K562 (cell line): ENCODE measurements around the gene EEFSEC.

Experiments
- BRD4 ChIP-seq: fragments of 200-600 bp; sonication (generic); IDR thresholded peaks from 2 replicates; pipeline ENCODE4 v1.6.1; 2017; ENCODE audit warnings: inconsistent platforms
- EZH2 ChIP-seq: IDR thresholded peaks from 2 replicates; pipeline ENCODE4 v1.6.1; 2012; ENCODE audit warnings: low read depth, mild to moderate bottlenecking, inconsistent platforms, low read length, borderline replicate concordance
- HCFC1 ChIP-seq: IDR thresholded peaks from 2 replicates; pipeline ENCODE4 v1.6.1; 2012; ENCODE audit warnings: low read depth, low read length, improper control_type of control experiment
- HDAC6 ChIP-seq: IDR thresholded peaks from 2 replicates; pipeline ENCODE4 v1.6.1; 2012; ENCODE audit warnings: low read depth, mild to moderate bottlenecking, control low read depth, inconsistent platforms, low read length, moderate library complexity
- NFIC ChIP-seq: fragments of 450-650 bp; IDR thresholded peaks from 2 replicates; pipeline ENCODE4 v1.6.1; 2017; ENCODE audit warnings: mild to moderate bottlenecking, inconsistent platforms
- XRCC5 ChIP-seq: fragments of 200-400 bp; formaldehyde crosslinking; IDR thresholded peaks from 2 replicates; pipeline ENCODE4 v1.6.1; 2017; ENCODE audit warnings: low read depth, mild to moderate bottlenecking, low read length
- ZNF699 ChIP-seq: fragments of 250-450 bp; sonication (Bioruptor Pico); IDR thresholded peaks from 2 replicates; pipeline ENCODE4 v1.8.0; 2021; ENCODE audit warnings: mild to moderate bottlenecking, moderate library complexity; ENCODE audit not compliant: insufficient replicate concordance
- TF ChIP-seq, protein P1 (sequence below): sonication (generic); formaldehyde crosslinking; IDR thresholded peaks from 2 replicates; pipeline ENCODE4 v1.9.0; 2022; ENCODE audit warnings: mild to moderate bottlenecking, missing genetic modification reagents
- TF ChIP-seq, protein P2 (sequence below), 3 experiments: IDR thresholded peaks in 2 of 3; conservative IDR thresholded peaks in 1 of 3; 2 replicates each; pipeline ENCODE4 v1.5.1; 2011 to 2012; ENCODE audit warnings: low read length in 3 of 3, mild to moderate bottlenecking in 3 of 3, control low read depth in 2 of 3, improper control_type of control experiment in 1 of 3, inconsistent platforms in 1 of 3, low read depth in 1 of 3, mixed read lengths in 1 of 3, moderate library complexity in 1 of 3; ENCODE audit not compliant: insufficient read depth in 2 of 3

DNA sequence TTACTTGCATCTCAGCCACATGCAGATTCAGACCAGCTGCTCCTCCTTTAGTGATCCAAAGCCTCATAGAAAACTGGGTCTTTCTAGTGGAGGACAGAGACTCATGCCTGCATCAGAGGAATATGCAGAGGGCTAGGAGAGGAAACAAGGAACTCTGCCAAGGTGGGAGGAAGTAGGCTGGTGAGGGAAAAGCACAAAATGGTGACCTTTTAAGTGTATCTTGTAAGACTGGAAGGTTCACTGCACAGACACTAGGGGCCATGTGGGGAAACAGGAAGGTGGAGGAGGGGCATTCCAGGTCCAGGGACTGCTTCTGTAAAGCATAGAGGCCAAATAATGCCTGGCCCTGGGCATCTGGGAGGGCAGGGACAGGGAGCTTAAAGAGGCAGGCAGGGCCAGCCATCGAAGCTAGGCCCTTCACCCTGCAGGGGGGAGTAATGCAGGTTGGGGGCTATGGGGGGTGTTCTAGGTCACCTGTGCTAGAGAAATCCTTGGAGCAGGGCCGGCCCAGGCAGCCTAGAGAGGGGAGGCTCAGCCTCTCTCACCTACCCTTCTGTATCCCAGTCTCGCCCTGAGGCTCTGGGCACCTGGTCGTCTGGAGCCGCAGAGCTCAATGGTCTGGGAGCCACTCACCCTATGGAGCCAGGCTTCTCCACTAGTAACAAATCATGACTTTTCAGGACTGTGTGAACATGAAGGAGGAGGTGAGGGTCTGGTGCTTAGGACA lies 195.7 kb downstream of the EEFSEC start:
- TF ChIP-seq, protein P1, sequence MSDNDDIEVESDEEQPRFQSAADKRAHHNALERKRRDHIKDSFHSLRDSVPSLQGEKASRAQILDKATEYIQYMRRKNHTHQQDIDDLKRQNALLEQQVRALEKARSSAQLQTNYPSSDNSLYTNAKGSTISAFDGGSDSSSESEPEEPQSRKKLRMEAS (CRISPR knock-in tag): no peak
- TF ChIP-seq XRCC5: no peak
- no peak for TF ChIP-seq BRD4
- TF ChIP-seq, protein P2, sequence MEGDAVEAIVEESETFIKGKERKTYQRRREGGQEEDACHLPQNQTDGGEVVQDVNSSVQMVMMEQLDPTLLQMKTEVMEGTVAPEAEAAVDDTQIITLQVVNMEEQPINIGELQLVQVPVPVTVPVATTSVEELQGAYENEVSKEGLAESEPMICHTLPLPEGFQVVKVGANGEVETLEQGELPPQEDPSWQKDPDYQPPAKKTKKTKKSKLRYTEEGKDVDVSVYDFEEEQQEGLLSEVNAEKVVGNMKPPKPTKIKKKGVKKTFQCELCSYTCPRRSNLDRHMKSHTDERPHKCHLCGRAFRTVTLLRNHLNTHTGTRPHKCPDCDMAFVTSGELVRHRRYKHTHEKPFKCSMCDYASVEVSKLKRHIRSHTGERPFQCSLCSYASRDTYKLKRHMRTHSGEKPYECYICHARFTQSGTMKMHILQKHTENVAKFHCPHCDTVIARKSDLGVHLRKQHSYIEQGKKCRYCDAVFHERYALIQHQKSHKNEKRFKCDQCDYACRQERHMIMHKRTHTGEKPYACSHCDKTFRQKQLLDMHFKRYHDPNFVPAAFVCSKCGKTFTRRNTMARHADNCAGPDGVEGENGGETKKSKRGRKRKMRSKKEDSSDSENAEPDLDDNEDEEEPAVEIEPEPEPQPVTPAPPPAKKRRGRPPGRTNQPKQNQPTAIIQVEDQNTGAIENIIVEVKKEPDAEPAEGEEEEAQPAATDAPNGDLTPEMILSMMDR (IDR thresholded peaks at IDR 0.05 in 2 of 3, conservative IDR thresholded peaks at IDR 0.05 in 1 of 3; ENCODE audit: insufficient read depth in 2 of 3, low read depth in 1 of 3, low read length in 3 of 3): no peak; a peak in 1 of 6 replicates
- TF ChIP-seq HCFC1: no peak
- no peak for TF ChIP-seq NFIC
- TF ChIP-seq EZH2: no peak
- TF ChIP-seq ZNF699 (CRISPR knock-in tag): no peak
- no peak for TF ChIP-seq HDAC6
